Measurements from ENCODE around the gene CARD19.

CARD19 gene

GRCh38 chr9:93086447-93087224 lies 9.4 kb upstream of the CARD19 start:
- H3K4me3 ChIP-seq (ENCODE audit: low read depth, low read length), result no peak overlapping the region
- no peak for TF ChIP-seq CTCF (IDR thresholded peaks at IDR 0.05; ENCODE audit: insufficient read depth, low read depth, low read length, missing control alignments)
- no peak for DNase-seq (ENCODE audit: low read depth)

- H3K4me3 ChIP-seq (ENCODE audit: low read depth, low read length), result no peak overlapping the region
- no peak for TF ChIP-seq CTCF (IDR thresholded peaks at IDR 0.05; ENCODE audit: insufficient read depth, low read depth, low read length, missing control alignments)
- no peak for DNase-seq (ENCODE audit: low read depth)
Measured at GRCh38 chr9:93087971-93088655, 7.9 kb upstream of the CARD19 start.

GRCh38 chr9:93088656-93089015 lies 7.4 kb upstream of the CARD19 start:
- H3K4me3 ChIP-seq (ENCODE audit: low read depth, low read length), result no peak overlapping the region
- no peak for TF ChIP-seq CTCF (IDR thresholded peaks at IDR 0.05; ENCODE audit: insufficient read depth, low read depth, low read length, missing control alignments)
- DNase-seq (ENCODE audit: low read depth), result no peak

GRCh38 chr9:93089024-93089423 lies 7.0 kb upstream of the CARD19 start:
- no peak for DNase-seq (ENCODE audit: low read depth)
- TF ChIP-seq CTCF (IDR thresholded peaks at IDR 0.05; ENCODE audit: insufficient read depth, low read depth, low read length, missing control alignments), result no peak
- no peak overlapping the region for H3K4me3 ChIP-seq (ENCODE audit: low read depth, low read length)

GRCh38 chr9:93089481-93089991 lies 6.5 kb upstream of the CARD19 start:
- H3K4me3 ChIP-seq (ENCODE audit: low read depth, low read length), result no peak overlapping the region
- TF ChIP-seq CTCF (IDR thresholded peaks at IDR 0.05; ENCODE audit: insufficient read depth, low read depth, low read length, missing control alignments), result no peak
- DNase-seq (ENCODE audit: low read depth), result no peak

- TF ChIP-seq CTCF (IDR thresholded peaks at IDR 0.05; ENCODE audit: insufficient read depth, low read depth, low read length, missing control alignments), result no peak
- H3K4me3 ChIP-seq (ENCODE audit: low read depth, low read length), result no peak overlapping the region
- DNase-seq (ENCODE audit: low read depth), result no peak
Measured at GRCh38 chr9:93090091-93090655, 5.8 kb upstream of the CARD19 start.

All from GM12865 (cell line).